ENCODE results near the gene ALG10B.

Gene ALG10B

GRCh38 chr12:38370311-38370710 lies 53.7 kb downstream of the ALG10B start:
- no peak overlapping the region for H3K4me3 ChIP-seq (ENCODE audit: insufficient read depth, low read depth, low read length)
- 89 to 95% methylated on average over 4 of the region's 4 CpGs for WGBS, 2 experiments
- H3K36me3 ChIP-seq (ENCODE audit: control insufficient read depth, insufficient read depth, low read length) = no peaks in the 10 kb centered on the region
- H3K27ac ChIP-seq (ENCODE audit: insufficient read depth, low read depth, low read length, poor library complexity, severe bottlenecking) = no peak overlapping the region
- H3K9me3 ChIP-seq (ENCODE audit: control insufficient read depth, low read length) = no peaks in the 10 kb centered on the region
- no peaks in the 10 kb centered on the region for H3K4me1 ChIP-seq (ENCODE audit: control insufficient read depth, insufficient read depth, low read length)
- no peaks in the 10 kb centered on the region for H3K27me3 ChIP-seq (ENCODE audit: control insufficient read depth, insufficient read depth, low read length, poor library complexity, severe bottlenecking)

GRCh38 chr12:38373784-38374183 lies 57.2 kb downstream of the ALG10B start:
- H3K36me3 ChIP-seq (ENCODE audit: control insufficient read depth, insufficient read depth, low read length) = no peaks in the 10 kb centered on the region
- H3K4me3 ChIP-seq (ENCODE audit: insufficient read depth, low read depth, low read length) = no peak overlapping the region
- no peaks in the 10 kb centered on the region for H3K9me3 ChIP-seq (ENCODE audit: control insufficient read depth, low read length)
- no peaks in the 10 kb centered on the region for H3K27me3 ChIP-seq (ENCODE audit: control insufficient read depth, insufficient read depth, low read length, poor library complexity, severe bottlenecking)
- WGBS, 2 experiments = 87 to 91% methylated on average over 2 of the region's 2 CpGs
- H3K4me1 ChIP-seq (ENCODE audit: control insufficient read depth, insufficient read depth, low read length) = no peaks in the 10 kb centered on the region
- H3K27ac ChIP-seq (ENCODE audit: insufficient read depth, low read depth, low read length, poor library complexity, severe bottlenecking) = no peak overlapping the region

GRCh38 chr12:38374751-38375150 lies 58.2 kb downstream of the ALG10B start:
- no peaks in the 10 kb centered on the region for H3K27me3 ChIP-seq (ENCODE audit: control insufficient read depth, insufficient read depth, low read length, poor library complexity, severe bottlenecking)
- no peaks in the 10 kb centered on the region for H3K36me3 ChIP-seq (ENCODE audit: control insufficient read depth, insufficient read depth, low read length)
- H3K27ac ChIP-seq (ENCODE audit: insufficient read depth, low read depth, low read length, poor library complexity, severe bottlenecking) = no peak overlapping the region
- H3K4me3 ChIP-seq (ENCODE audit: insufficient read depth, low read depth, low read length) = no peak overlapping the region
- no peaks in the 10 kb centered on the region for H3K4me1 ChIP-seq (ENCODE audit: control insufficient read depth, insufficient read depth, low read length)
- H3K9me3 ChIP-seq (ENCODE audit: control insufficient read depth, low read length) = no peaks in the 10 kb centered on the region
